WI38 (cell line): ENCODE data around the gene FOLR3.
A peak's percentile ranks its signal among the peaks of the same experiment; 100 is the strongest.

ENCODE experiments used
- H3K4me3 ChIP-seq: 2 replicates; pipeline ENCODE4 v1.5.1; 2011; ENCODE audit warnings: low read depth, mild to moderate bottlenecking, control low read depth, low read length
- CTCF ChIP-seq: IDR thresholded peaks from 2 replicates; pipeline ENCODE4 v1.5.1; 2012; ENCODE audit warnings: low read depth, mild to moderate bottlenecking, control low read depth, low read length

Gene FOLR3

DNA sequence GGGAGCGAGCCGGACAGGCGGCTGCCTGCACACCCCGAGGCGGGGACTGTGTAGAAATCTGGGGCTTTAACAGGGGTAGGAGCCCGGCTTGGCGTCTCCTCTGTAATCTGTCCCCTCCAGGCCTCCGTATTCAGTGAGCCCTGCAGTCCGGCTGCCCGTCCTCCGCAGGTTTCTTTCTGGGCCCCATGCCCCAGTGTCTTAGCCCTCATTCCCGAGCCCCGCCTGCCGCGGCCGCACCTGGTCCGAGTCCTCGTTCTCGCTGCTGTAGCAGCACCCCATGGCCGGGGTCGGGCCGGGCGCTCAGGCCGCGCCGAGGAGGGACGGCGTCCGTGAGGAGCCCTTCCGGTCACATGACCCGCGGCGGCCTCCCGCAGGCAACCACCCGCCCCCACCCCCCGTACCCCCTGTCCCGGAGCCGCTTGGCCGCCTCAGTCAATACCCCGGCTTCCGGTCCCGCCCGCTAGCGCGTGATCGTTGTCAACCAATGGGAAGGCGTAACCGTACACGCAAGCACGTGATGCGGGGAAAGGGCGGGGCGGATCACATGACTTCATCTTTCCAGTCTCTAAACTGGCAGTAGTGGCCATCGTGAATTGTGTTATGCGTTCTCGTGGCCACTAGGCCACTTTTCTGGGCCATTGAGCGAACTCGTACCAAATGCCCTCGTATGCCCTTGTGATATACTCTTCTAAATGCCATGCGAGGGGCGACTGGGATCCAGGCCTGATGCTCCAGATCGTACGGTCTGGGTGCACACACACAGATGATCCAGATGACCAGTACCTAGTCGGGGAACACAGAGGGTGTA, 32.4 kb upstream of the FOLR3 start, which contains the start of gene LAMTOR1:
LAMTOR1 (minus strand) TSS at position 352 of the 808 bp plus-strand sequence; CDS start at position 279, 73 bp downstream.
- 0 out of 2 replicates have a peak, but pooled peaks have one; percentile 32 for TF ChIP-seq CTCF
- H3K4me3 ChIP-seq, result peak within 1 kb of the TSS; percentile 94

- peak overlapping the region; percentile 21 for H3K4me3 ChIP-seq
- TF ChIP-seq CTCF, result no peak
Measured at GRCh38 chr11:72103754-72104167, 31.8 kb upstream of the FOLR3 start.

- no peak within 1 kb of the TSS for H3K4me3 ChIP-seq
- TF ChIP-seq CTCF, result no peak
Measured at GRCh38 chr11:72105888-72106287, 29.6 kb upstream of the FOLR3 start, which contains the start of gene TOMT. Gene TOMT (plus strand): TSS chr11:72105924. CDS start chr11:72105952, 28 bp downstream.

GRCh38 chr11:72111300-72112142, 24.0 kb upstream of the FOLR3 start:
- peak overlapping the region; percentile 82 for H3K4me3 ChIP-seq
- no peak for TF ChIP-seq CTCF

DNA sequence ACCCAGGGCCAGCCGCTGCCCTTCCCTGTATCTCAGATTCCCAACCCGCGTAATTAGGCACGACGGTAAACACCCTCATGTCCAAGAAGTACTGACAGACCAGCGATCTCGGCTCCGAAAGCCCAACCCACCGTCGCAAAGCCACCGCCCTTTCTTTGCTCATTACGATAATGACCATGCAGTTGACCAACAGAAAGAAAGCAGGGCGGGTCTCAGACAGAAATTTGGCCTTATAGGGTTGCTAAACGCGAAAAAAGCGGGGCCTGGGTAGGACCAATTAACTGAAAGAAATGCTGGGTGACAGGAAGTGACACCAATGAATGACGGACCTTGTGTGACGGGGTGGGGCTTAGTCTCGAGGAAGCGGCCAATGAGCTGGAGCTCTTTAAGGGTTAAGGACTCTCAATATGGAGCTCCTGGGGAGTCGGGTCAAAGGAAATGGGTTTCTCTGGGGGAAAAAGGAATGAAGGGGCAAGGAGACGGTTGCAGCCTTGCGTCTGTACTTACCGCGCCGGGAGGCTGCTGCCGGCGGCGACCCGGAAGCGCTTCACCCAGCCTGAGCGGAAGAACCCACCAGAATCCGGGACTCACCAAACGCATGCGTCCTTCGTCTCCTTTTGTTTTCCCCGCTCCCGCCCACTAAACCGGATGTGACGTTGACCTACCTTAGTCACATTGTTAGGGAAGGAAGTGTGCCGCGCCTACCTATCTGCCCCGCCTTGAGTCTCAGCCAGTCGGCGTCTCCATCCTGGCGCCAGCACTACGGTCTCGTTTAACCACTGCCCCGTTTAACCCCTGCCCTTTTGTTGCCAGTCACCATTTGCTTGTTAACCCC, 23.2 kb upstream of the FOLR3 start, which contains the start of gene ANAPC15:
ANAPC15 (minus strand) TSS at position 553 of the 835 bp plus-strand sequence. CDS start 1,419 bp downstream, outside the sequence.
- H3K4me3 ChIP-seq, result peak within 1 kb of the TSS; percentile 82
- TF ChIP-seq CTCF, result no peak

GRCh38 chr11:72112978-72113808, 22.3 kb upstream of the FOLR3 start:
- TF ChIP-seq CTCF, result no peak
- peak overlapping the region; percentile 82 for H3K4me3 ChIP-seq
